Hepatocyte (in vitro differentiated cells): ENCODE results near the gene ITPR2. TPM values are rescaled to one million over a fixed set of nuclear protein-coding genes. Genes with fewer than 3 reads are reported as not detected.

Experiments
- DNase-seq: peaks from one replicate; pipeline ENCODE4 v3.0.0-alpha.2; 2016; ENCODE audit warnings: low spot score
- H2AFZ ChIP-seq: fragments of 200-600 bp; sonication (generic); 2 replicates; pipeline ENCODE4 v1.6.0; 2016; ENCODE audit warnings: antibody characterized with exemption, mild to moderate bottlenecking
- H3K27ac ChIP-seq: fragments of 200-600 bp; sonication (generic); 2 replicates; pipeline ENCODE4 v1.5.1; 2016; ENCODE audit warnings: mild to moderate bottlenecking
- H3K27me3 ChIP-seq: fragments of 200-600 bp; sonication (generic); 2 replicates; pipeline ENCODE4 v1.6.1; 2016
- H3K36me3 ChIP-seq: fragments of 200-600 bp; sonication (generic); replicated peaks from 2 replicates; pipeline ENCODE4 v1.5.1; 2016; ENCODE audit warnings: low read depth; ENCODE audit not compliant: insufficient read depth
- H3K4me1 ChIP-seq: fragments of 200-600 bp; sonication (generic); 2 replicates; pipeline ENCODE4 v1.5.1; 2016; ENCODE audit warnings: mild to moderate bottlenecking, moderate library complexity; ENCODE audit not compliant: insufficient read depth
- H3K4me2 ChIP-seq: fragments of 200-600 bp; sonication (generic); 2 replicates; pipeline ENCODE4 v1.6.0; 2016
- H3K4me3 ChIP-seq: fragments of 200-600 bp; sonication (generic); 2 replicates; pipeline ENCODE4 v1.5.1; 2016; ENCODE audit warnings: mild to moderate bottlenecking
- H3K79me2 ChIP-seq: fragments of 200-600 bp; sonication (generic); 2 replicates; pipeline ENCODE4 v1.6.0; 2017; ENCODE audit warnings: mild to moderate bottlenecking
- H3K9me2 ChIP-seq: fragments of 200-600 bp; sonication (generic); replicated peaks from 2 replicates; pipeline ENCODE4 v1.6.0; 2017; ENCODE audit warnings: mild to moderate bottlenecking; ENCODE audit not compliant: insufficient read depth
- H3K9me3 ChIP-seq: fragments of 200-600 bp; sonication (generic); 2 replicates; pipeline ENCODE4 v1.5.1; 2016; ENCODE audit warnings: low read depth, mild to moderate bottlenecking
- H4K20me1 ChIP-seq: fragments of 200-600 bp; sonication (generic); 2 replicates; pipeline ENCODE4 v1.6.0; 2016; ENCODE audit warnings: mild to moderate bottlenecking; ENCODE audit not compliant: insufficient read depth, poor library complexity, severe bottlenecking
- CTCF ChIP-seq: fragments of 200-600 bp; sonication (generic); IDR thresholded peaks from 2 replicates; pipeline ENCODE4 v1.5.1; 2016; ENCODE audit warnings: antibody characterized with exemption, mild to moderate bottlenecking; ENCODE audit not compliant: poor library complexity
- EZH2 ChIP-seq: fragments of 200-600 bp; sonication (generic); IDR thresholded peaks from 2 replicates; pipeline ENCODE4 v1.6.1; 2016; ENCODE audit warnings: antibody characterized with exemption, mild to moderate bottlenecking, borderline replicate concordance
- EZH2phosphoT487 ChIP-seq: fragments of 200-600 bp; sonication (generic); IDR thresholded peaks from one replicate; pipeline ENCODE4 v1.6.1; 2018; ENCODE audit warnings: antibody characterized with exemption, mild to moderate bottlenecking, low read depth, moderate library complexity; ENCODE audit not compliant: unreplicated experiment, severe bottlenecking
- WGBS: methylation state at CpG from one replicate; pipeline ENCODE4 v1.1.6; 2016; ENCODE audit warnings: low lambda C conversion rate; ENCODE audit errors: missing lambda C conversion rate; 5-methylcytosine and 5-hydroxymethylcytosine counted together
- polyA plus RNA-seq: library from polyadenylated mRNA; unstranded; fragments of >200 nt; fragmentation: Nextera tagmentation; extraction: Ambion mirVana; gene quantifications from 2 replicates; pipeline ENCODE4 v1.2.1, GENCODE V29; 2016
- total RNA-seq: library from RNA; depleted of rRNA; stranded (reverse); fragments of >200 nt; gene quantifications from 2 replicates; pipeline ENCODE4 v1.2.3, GENCODE V29; 2014

ITPR2 gene
- total and polyA plus RNA-seq, 2 experiments from 2014 or later: 22.0 to 51.4 TPM

GRCh38 chr12:26493656-26494055, 339.3 kb downstream of the ITPR2 start:
- no peak for DNase-seq
- Histone ChIP-seq H4K20me1 (no peaks in the 10 kb centered on the region), H3K9me3 (no peaks in the 10 kb centered on the region), H3K4me2 (no peak overlapping the region), H3K36me3 (no peaks in the 10 kb centered on the region), H2AFZ (no peak overlapping the region), H3K79me2 (no peaks in the 10 kb centered on the region), H3K9me2 (no peaks in the 10 kb centered on the region), H3K27me3 (no peaks in the 10 kb centered on the region), H3K27ac (no peak overlapping the region), H3K4me3 (no peak overlapping the region), H3K4me1 (no peaks in the 10 kb centered on the region)
- TF ChIP-seq EZH2: no peak
- no peak for TF ChIP-seq CTCF
- TF ChIP-seq EZH2phosphoT487: no peak
- 75% methylated on average over 3 of the region's 3 CpGs for WGBS

DNA sequence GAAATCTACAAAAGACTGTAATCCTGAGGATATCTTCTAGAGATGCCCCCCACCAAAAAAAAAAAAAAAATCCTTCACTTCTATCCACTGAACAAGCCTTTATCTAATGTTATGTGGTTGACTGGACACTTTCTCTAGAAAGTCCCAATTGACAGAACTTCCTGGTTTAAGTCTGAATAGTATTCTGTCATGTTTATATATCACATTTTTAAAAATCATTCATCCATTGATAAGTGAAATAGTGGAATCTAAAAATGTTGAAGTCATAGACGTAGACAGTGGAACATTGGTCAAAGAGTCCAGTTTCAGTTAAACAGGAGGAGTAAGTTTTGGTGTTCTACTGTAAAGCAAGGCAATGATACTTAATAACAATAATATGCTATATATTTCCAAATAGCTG, 340.6 kb downstream of the ITPR2 start:
- Histone ChIP-seq H3K27ac (no peak overlapping the region), H3K27me3 (no peaks in the 10 kb centered on the region), H3K9me3 (no peaks in the 10 kb centered on the region), H3K9me2 (no peaks in the 10 kb centered on the region), H3K36me3 (no peaks in the 10 kb centered on the region), H3K4me2 (no peak overlapping the region), H3K4me3 (no peak overlapping the region), H3K4me1 (no peaks in the 10 kb centered on the region), H2AFZ (no peak overlapping the region), H4K20me1 (no peaks in the 10 kb centered on the region), H3K79me2 (no peaks in the 10 kb centered on the region)
- WGBS: 97% methylated on average over 1 of the region's 1 CpG
- TF ChIP-seq EZH2 (no peak), EZH2phosphoT487 (no peak), CTCF (no peak)
- DNase-seq: no peak

- WGBS: 97% methylated on average over 2 of the region's 2 CpGs
- no peaks in the 10 kb centered on the region for H3K9me2 ChIP-seq
- no peak overlapping the region for H2AFZ ChIP-seq
- DNase-seq: no peak
- no peak overlapping the region for H3K4me3 ChIP-seq
- no peaks in the 10 kb centered on the region for H3K4me1 ChIP-seq
- H3K9me3 ChIP-seq: no peaks in the 10 kb centered on the region
- H3K36me3 ChIP-seq: no peaks in the 10 kb centered on the region
- H4K20me1 ChIP-seq: no peaks in the 10 kb centered on the region
- H3K4me2 ChIP-seq: no peak overlapping the region
- no peaks in the 10 kb centered on the region for H3K27me3 ChIP-seq
- TF ChIP-seq EZH2phosphoT487 (no peak), EZH2 (no peak), CTCF (no peak)
- H3K79me2 ChIP-seq: no peaks in the 10 kb centered on the region
- no peak overlapping the region for H3K27ac ChIP-seq
These were observed 343.1 kb downstream of the ITPR2 start for GRCh38 chr12:26489908-26490307.

- Histone ChIP-seq H3K9me3 (no peaks in the 10 kb centered on the region), H3K36me3 (no peaks in the 10 kb centered on the region), H3K4me2 (no peak overlapping the region), H3K4me3 (no peak overlapping the region), H3K27ac (no peak overlapping the region), H3K9me2 (no peaks in the 10 kb centered on the region), H3K4me1 (no peaks in the 10 kb centered on the region), H3K27me3 (no peaks in the 10 kb centered on the region), H4K20me1 (no peaks in the 10 kb centered on the region), H2AFZ (no peak overlapping the region), H3K79me2 (no peaks in the 10 kb centered on the region)
- TF ChIP-seq CTCF (no peak), EZH2phosphoT487 (no peak), EZH2 (no peak)
- WGBS: 95% methylated on average over 1 of the region's 1 CpG
- no peak for DNase-seq
These were observed 344.6 kb downstream of the ITPR2 start for GRCh38 chr12:26488351-26488750.
